ENCODE data around the gene SRC.

Gene SRC

DNA sequence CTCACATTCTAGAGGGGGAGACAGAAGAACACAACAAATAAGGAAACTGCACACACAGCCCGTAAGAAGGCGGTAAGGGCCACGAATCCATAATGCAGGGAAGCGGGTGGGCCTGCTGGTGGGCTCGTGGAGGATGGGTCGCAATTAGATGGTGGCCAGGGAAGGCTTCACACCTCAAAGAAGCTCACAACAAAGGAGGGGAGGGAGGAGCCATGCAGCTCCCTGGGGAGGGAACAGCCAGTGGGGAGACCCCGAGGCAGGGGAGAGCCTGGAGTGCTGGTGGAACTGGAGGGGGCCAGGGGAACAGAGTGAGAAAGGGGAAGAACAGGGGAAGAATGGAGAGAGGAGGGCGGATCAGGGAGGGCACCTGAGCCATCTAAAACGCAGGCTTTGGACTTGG is 13.4 kb downstream of the SRC start:
- Histone ChIP-seq H3K27ac (no peak overlapping the region), H3K4me1 (ENCODE audit: low read depth, poor library complexity, severe bottlenecking) (no peaks in the 10 kb centered on the region), H2AFZ (ENCODE audit: low read depth) (no peak overlapping the region), H4K20me1 (ENCODE audit: insufficient read depth) (no peaks in the 10 kb centered on the region), H3K4me3 (IDR thresholded peaks at IDR 0.05; ENCODE audit: insufficient read depth, low read depth, low read length) (no peak overlapping the region), H3K27me3 (ENCODE audit: insufficient read depth, low read depth) (peaks cover 7% of the 10 kb centered on the region; the same call in 1 of the 2 replicates), H3K9ac (no peak overlapping the region), H3K79me2 (ENCODE audit: insufficient read depth, low read depth) (no peaks in the 10 kb centered on the region), H3K4me2 (no peak overlapping the region), H3K36me3 (ENCODE audit: insufficient read depth) (no peaks in the 10 kb centered on the region)
- TF ChIP-seq, protein P1, sequence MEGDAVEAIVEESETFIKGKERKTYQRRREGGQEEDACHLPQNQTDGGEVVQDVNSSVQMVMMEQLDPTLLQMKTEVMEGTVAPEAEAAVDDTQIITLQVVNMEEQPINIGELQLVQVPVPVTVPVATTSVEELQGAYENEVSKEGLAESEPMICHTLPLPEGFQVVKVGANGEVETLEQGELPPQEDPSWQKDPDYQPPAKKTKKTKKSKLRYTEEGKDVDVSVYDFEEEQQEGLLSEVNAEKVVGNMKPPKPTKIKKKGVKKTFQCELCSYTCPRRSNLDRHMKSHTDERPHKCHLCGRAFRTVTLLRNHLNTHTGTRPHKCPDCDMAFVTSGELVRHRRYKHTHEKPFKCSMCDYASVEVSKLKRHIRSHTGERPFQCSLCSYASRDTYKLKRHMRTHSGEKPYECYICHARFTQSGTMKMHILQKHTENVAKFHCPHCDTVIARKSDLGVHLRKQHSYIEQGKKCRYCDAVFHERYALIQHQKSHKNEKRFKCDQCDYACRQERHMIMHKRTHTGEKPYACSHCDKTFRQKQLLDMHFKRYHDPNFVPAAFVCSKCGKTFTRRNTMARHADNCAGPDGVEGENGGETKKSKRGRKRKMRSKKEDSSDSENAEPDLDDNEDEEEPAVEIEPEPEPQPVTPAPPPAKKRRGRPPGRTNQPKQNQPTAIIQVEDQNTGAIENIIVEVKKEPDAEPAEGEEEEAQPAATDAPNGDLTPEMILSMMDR (conservative IDR thresholded peaks at IDR 0.05; ENCODE audit: low read depth, low read length): no peak

DNA sequence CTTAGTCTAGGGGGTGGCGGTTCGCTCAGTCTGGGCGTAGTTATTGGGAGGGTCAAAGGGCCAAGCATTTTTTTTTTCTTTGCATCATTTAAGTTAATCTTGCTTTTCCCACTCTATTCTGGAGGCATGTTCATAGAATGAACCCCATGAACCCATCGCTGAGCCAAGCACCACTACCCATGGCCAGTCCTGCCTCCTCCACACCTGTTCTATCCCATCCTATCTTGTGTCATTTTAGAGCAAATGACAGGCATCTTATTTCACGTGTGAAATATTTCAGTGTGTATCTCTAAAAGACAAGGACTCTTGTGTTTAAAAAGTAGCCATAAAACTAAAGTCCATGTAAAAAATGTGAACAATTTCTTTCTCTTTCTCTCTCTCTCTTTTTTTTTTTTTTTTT is 13.9 kb downstream of the SRC start:
- Histone ChIP-seq H3K4me1 (ENCODE audit: low read depth, poor library complexity, severe bottlenecking) (no peaks in the 10 kb centered on the region), H3K9ac (no peak overlapping the region), H4K20me1 (ENCODE audit: insufficient read depth) (no peaks in the 10 kb centered on the region), H3K27me3 (ENCODE audit: insufficient read depth, low read depth) (peaks cover 7% of the 10 kb centered on the region; the same call in 1 of the 2 replicates), H2AFZ (ENCODE audit: low read depth) (no peak overlapping the region), H3K27ac (no peak overlapping the region), H3K4me3 (IDR thresholded peaks at IDR 0.05; ENCODE audit: insufficient read depth, low read depth, low read length) (no peak overlapping the region), H3K4me2 (no peak overlapping the region), H3K79me2 (ENCODE audit: insufficient read depth, low read depth) (no peaks in the 10 kb centered on the region), H3K36me3 (ENCODE audit: insufficient read depth) (no peaks in the 10 kb centered on the region)
- TF ChIP-seq, protein P1 (conservative IDR thresholded peaks at IDR 0.05; ENCODE audit: low read depth, low read length): no peak

DNA sequence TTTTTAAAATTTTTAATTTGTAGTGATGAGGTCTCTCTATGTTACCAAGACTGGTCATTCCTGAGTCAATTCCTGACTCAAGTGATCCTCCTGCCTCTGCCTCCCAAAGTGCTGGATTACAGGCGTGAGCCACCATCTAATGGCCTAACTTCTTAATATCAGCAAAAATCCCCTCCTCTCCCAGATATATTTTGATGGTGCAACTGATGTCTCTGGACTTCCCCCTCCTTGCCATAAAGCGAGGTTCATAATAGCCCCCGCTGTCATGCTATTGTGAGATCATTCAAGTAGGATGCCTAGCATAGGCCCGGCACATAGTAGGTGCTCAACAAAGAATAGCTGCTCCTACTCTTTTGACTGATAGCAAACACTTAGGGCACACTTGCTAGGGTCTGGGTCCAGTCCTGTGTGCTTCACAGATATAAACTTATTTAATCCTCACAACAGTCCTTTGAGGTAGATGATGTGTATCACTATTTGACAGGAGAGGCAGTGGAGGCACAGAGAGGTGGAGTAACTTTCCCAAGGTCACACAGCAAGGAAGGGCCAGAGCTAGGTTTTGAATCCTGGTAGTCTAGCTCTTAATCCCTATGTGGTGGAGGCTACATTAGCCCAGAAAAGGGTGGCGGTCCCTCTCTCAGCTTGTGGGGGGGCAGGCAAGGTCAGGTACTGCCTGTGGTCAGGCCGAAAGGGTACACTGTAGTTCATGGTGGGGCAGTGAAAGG is 14.6 kb downstream of the SRC start:
- no peaks in the 10 kb centered on the region for H3K79me2 ChIP-seq (ENCODE audit: insufficient read depth, low read depth)
- peaks cover 7% of the 10 kb centered on the region; the same call in 1 of the 2 replicates for H3K27me3 ChIP-seq (ENCODE audit: insufficient read depth, low read depth)
- H3K4me2 ChIP-seq: no peak overlapping the region
- H3K4me1 ChIP-seq (ENCODE audit: low read depth, poor library complexity, severe bottlenecking): no peaks in the 10 kb centered on the region
- TF ChIP-seq, protein P1 (conservative IDR thresholded peaks at IDR 0.05; ENCODE audit: low read depth, low read length): no peak
- no peaks in the 10 kb centered on the region for H4K20me1 ChIP-seq (ENCODE audit: insufficient read depth)
- no peak overlapping the region for H2AFZ ChIP-seq (ENCODE audit: low read depth)
- no peak overlapping the region for H3K9ac ChIP-seq
- no peak overlapping the region for H3K27ac ChIP-seq
- H3K4me3 ChIP-seq (IDR thresholded peaks at IDR 0.05; ENCODE audit: insufficient read depth, low read depth, low read length): no peak overlapping the region
- no peaks in the 10 kb centered on the region for H3K36me3 ChIP-seq (ENCODE audit: insufficient read depth)

DNA sequence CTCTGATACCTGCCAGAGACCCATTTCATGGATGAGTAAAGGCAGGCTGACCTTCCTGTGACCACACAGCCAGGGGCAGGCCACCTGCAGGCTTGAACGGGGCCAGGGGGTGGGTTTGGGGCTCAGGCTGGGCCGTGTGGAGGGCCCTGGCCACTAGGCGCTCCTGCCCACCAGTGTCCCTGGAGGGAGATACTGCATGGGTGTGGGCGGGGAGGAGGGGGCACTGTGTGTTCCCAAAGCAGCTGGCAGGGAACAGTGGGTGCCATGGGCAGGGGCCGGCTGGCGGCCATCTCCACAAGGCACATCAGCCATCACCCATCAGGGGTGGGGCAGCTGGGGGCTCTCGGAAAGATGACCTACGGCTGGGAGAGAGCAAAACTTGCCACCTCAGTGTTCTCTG is 15.4 kb downstream of the SRC start:
- H4K20me1 ChIP-seq (ENCODE audit: insufficient read depth): no peaks in the 10 kb centered on the region
- no peaks in the 10 kb centered on the region for H3K79me2 ChIP-seq (ENCODE audit: insufficient read depth, low read depth)
- H3K4me2 ChIP-seq: no peak overlapping the region
- no peak overlapping the region for H3K9ac ChIP-seq
- H3K36me3 ChIP-seq (ENCODE audit: insufficient read depth): no peaks in the 10 kb centered on the region
- TF ChIP-seq, protein P1 (conservative IDR thresholded peaks at IDR 0.05; ENCODE audit: low read depth, low read length): no peak
- H3K4me1 ChIP-seq (ENCODE audit: low read depth, poor library complexity, severe bottlenecking): peaks cover 4% of the 10 kb centered on the region
- no peak overlapping the region for H3K27ac ChIP-seq
- no peak overlapping the region for H2AFZ ChIP-seq (ENCODE audit: low read depth)
- no peak overlapping the region for H3K4me3 ChIP-seq (IDR thresholded peaks at IDR 0.05; ENCODE audit: insufficient read depth, low read depth, low read length)
- H3K27me3 ChIP-seq (ENCODE audit: insufficient read depth, low read depth): peaks cover 7% of the 10 kb centered on the region; the same call in 1 of the 2 replicates

Data from KMS-11 (cell line).